Spinal cord (tissue), 10 donors: ENCODE results near the gene TSPAN18. TPM values are rescaled to one million over a fixed set of nuclear protein-coding genes. Genes with fewer than 3 reads are reported as not detected.

Experiments used
- DNase-seq, 6 donors: peaks; one replicate each; pipeline versions ENCODE4 v3.0.0 to v3.0.0-alpha.2; 2013 to 2015; ENCODE audit warnings: low spot score in 6 of 6, low read depth in 4 of 6
- H3K27ac ChIP-seq: one replicate; pipeline ENCODE4 v1.5.1; 2013; ENCODE audit warnings: low read depth, low read length, control low read depth
- H3K27me3 ChIP-seq: one replicate; pipeline ENCODE4 v1.6.1; 2013; ENCODE audit warnings: low read length; ENCODE audit not compliant: control insufficient read depth, insufficient read depth
- H3K36me3 ChIP-seq: one replicate; pipeline ENCODE4 v1.6.1; 2013; ENCODE audit warnings: low read length; ENCODE audit not compliant: control insufficient read depth, insufficient read depth
- H3K4me1 ChIP-seq: one replicate; pipeline ENCODE4 v1.6.1; 2013; ENCODE audit warnings: low read length; ENCODE audit not compliant: control insufficient read depth, insufficient read depth
- H3K4me3 ChIP-seq: one replicate; pipeline ENCODE4 v1.5.1; 2013; ENCODE audit warnings: low read depth, low read length, control low read depth
- H3K9me3 ChIP-seq: one replicate; pipeline ENCODE4 v1.6.1; 2013; ENCODE audit warnings: low read length; ENCODE audit not compliant: control insufficient read depth, insufficient read depth
- WGBS: methylation state at CpG from one replicate; pipeline ENCODE4 v1.1.5; 2013; ENCODE audit warnings: missing lambda C conversion rate; ENCODE audit not compliant: insufficient coverage; 5-methylcytosine and 5-hydroxymethylcytosine counted together
- polyA plus RNA-seq, 2 donors: library from polyadenylated mRNA; unstranded; fragments of 120-200 nt; gene quantifications; one replicate each; pipeline ENCODE4 v1.2.1, GENCODE V29; 2013; ENCODE audit not compliant: insufficient read length in 2 of 2
- total RNA-seq, 2 donors: library from RNA; depleted of rRNA in 1 of 2; stranded (reverse); fragments of 120-200 nt in 1 of 2; fragments of >200 nt in 1 of 2; gene quantifications; one replicate each; pipeline versions ENCODE4 v1.2.3 to v1.2.4, GENCODE V29; 2013 to 2014
- donor health status: healthy.

The TSPAN18 gene
- total and polyA plus RNA-seq, 4 donors: 23.3 to 87.2 (median 60.9) TPM

DNA sequence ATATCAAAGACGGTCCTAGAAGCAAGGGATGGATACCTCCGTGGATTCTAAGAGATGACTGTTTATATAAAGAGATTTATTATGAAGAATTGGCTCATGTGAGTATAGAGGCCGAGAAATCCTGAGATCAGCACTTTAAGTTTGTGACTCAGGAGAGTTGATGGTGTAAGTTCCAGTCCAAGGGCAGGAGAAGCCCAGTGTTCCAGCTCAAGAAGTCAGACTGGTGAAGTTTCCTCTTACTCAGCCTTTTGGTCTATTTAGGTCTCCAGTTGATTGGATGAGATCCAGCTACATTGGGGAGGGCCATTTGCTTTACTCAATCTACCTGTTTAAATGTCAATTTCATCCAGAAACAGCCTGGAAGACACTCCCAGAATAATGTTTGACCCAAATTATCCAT is 45.1 kb downstream of the TSPAN18 start:
- no peak overlapping the region for H3K4me3 ChIP-seq
- H3K9me3 ChIP-seq: no peaks in the 10 kb centered on the region
- no peak for DNase-seq
- H3K36me3 ChIP-seq: no peaks in the 10 kb centered on the region
- peaks cover 29% of the 10 kb centered on the region for H3K4me1 ChIP-seq
- H3K27me3 ChIP-seq: no peaks in the 10 kb centered on the region
- 84% methylated on average over 2 of the region's 3 CpGs for WGBS
- H3K27ac ChIP-seq: no peak overlapping the region

DNA sequence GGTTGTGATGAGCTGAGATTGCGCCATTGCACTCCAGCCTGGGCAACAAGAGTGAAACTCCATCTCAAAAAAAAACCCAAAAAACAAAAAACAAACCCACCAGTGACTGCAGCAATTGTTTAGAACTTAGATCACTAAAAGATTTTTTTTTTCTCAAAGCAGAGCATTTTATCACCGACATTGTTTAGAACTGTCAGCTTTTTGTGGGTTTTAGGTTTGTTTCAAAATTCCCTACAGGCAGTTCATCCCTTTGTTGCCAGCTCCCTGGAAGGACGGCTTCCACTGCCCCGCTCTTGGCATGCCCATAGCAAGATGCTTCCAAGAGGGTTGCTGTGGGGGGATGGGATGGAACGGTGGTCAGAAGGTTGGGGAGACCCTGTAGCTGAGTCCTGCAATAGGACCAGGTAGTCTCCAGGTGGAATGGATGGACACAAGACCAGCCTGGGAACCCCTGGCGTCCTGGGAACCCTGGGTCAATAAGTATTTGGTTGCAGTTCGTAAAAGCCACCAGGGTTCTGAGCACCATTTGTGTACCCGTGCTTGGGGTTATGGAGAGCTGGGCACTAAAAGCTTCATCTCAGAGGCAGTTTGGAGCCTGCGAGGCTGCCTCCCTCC is 46.7 kb downstream of the TSPAN18 start:
- Histone ChIP-seq H3K4me3 (no peak overlapping the region), H3K9me3 (no peaks in the 10 kb centered on the region), H3K4me1 (peaks cover 42% of the 10 kb centered on the region), H3K27me3 (no peaks in the 10 kb centered on the region), H3K36me3 (no peaks in the 10 kb centered on the region), H3K27ac (peak overlapping the region; percentile 61)
- no peak for DNase-seq
- 53% methylated on average over 4 of the region's 9 CpGs for WGBS

DNA sequence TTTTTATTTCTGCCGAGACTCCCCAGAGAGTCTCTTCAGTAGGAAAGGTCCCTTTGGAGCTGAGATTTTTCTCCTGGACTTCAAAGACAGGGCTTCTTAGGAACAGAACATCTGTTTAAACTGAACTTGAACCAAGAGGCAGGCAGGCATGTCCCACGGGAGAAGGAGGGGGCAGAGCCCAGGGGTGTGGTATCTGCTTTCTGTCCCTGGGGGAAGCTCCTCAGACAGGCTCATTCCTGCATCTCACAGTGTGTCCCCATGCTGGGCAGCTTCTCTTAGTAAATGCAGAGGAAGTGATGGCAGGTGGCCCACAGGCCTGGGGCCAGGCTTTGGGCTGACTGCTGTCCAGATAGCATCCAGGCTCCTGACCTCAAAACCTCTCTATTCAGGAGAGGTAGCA is 47.3 kb downstream of the TSPAN18 start:
- H3K4me1 ChIP-seq: peaks cover 48% of the 10 kb centered on the region
- no peaks in the 10 kb centered on the region for H3K36me3 ChIP-seq
- H3K9me3 ChIP-seq: no peaks in the 10 kb centered on the region
- WGBS: 20% methylated on average over 1 of the region's 2 CpGs
- H3K27ac ChIP-seq: peak overlapping the region; percentile 61
- no peaks in the 10 kb centered on the region for H3K27me3 ChIP-seq
- no peak overlapping the region for H3K4me3 ChIP-seq
- DNase-seq: no peak

DNA sequence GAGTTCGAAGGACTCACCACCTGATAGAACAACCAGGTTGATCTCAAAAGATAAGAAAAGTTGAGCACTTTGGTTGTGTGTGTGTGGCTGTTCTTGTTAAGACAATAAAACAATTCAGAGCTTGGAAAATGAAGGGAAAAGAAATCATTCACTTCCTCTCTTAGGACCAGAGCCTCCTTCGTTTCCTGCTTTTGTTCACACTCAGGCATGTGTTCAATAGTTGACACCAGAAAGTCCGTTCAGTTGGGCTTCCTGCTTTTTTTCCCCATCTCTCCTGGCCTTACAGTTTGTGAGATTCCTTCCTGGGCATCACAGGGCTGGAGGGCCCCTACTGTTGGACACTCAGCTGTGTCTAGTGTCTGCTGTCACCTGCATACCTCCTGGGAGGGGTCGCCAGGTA is 48.0 kb downstream of the TSPAN18 start:
- no peak for DNase-seq

DNA sequence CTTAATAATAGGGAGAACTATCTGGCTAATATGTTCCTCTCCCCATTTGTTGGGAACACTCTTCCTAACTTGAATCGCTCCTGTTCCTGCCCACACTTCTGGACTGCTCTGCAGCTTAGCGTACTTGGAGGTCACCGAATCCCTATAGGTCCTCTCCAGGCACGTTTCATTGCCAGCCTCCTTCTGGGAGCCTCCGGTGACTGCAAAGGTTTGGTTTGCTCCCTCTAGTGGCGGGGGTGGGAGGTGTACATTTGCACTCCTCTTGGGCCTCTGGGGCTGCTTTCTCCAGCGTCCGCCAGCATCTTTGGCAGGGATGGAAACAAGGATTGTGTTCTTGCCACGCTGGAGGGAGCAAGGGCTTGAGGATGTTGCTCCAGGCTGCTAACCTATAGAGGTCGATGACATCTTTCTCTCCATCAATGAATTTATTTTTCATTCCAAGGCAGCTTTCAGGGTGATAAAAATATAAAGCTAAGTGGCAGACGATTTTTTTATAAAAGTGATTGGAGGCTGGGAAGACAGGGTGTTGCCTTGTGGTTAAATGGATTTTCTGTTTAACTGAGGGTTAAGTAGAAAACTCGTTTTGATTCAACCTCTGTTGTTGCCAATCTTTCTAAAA is 48.7 kb downstream of the TSPAN18 start:
- H3K4me1 ChIP-seq: peaks cover 48% of the 10 kb centered on the region
- no peak overlapping the region for H3K27ac ChIP-seq
- H3K9me3 ChIP-seq: no peaks in the 10 kb centered on the region
- WGBS: 83% methylated on average over 3 of the region's 12 CpGs
- H3K4me3 ChIP-seq: no peak overlapping the region
- H3K36me3 ChIP-seq: peaks cover 3% of the 10 kb centered on the region
- H3K27me3 ChIP-seq: no peaks in the 10 kb centered on the region
- no peak for DNase-seq

More for the DNA sequence above, 48.0 kb downstream of the TSPAN18 start:
- H3K27ac ChIP-seq: peak overlapping the region; percentile 61
- H3K4me3 ChIP-seq: no peak overlapping the region
- no peaks in the 10 kb centered on the region for H3K9me3 ChIP-seq
- peaks cover 48% of the 10 kb centered on the region for H3K4me1 ChIP-seq
- 47% methylated on average over 3 of the region's 4 CpGs for WGBS
- no peaks in the 10 kb centered on the region for H3K27me3 ChIP-seq
- peaks cover under 1% of the 10 kb centered on the region for H3K36me3 ChIP-seq

DNA sequence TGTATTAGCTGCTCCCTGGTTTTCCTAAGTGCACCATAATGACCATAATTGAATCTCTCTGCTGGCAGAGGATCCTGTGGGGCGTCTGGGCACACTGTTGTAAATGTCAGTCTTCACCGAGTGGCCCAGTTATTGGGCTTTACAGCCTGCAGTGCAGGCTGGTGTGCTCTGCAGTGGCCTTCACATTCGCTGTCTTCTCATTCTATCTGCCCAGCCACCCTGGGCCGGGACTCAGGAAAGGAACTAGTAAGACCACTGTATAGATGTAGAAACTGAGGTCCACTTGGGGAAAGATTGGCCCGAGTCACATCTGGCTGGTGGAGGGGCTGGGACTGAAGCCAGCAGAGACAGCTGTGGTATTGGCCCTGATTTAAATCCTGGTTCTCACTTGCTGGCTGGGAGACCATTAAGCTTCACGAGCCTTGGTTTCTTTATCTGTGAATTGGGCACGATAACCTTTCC is 49.3 kb downstream of the TSPAN18 start:
- H3K36me3 ChIP-seq: peaks cover 3% of the 10 kb centered on the region
- H3K27ac ChIP-seq: peak overlapping the region; percentile 26
- peaks cover 51% of the 10 kb centered on the region for H3K4me1 ChIP-seq
- no peaks in the 10 kb centered on the region for H3K9me3 ChIP-seq
- WGBS: 45% methylated on average over 3 of the region's 7 CpGs
- H3K27me3 ChIP-seq: no peaks in the 10 kb centered on the region
- no peak for DNase-seq
- H3K4me3 ChIP-seq: no peak overlapping the region

DNA sequence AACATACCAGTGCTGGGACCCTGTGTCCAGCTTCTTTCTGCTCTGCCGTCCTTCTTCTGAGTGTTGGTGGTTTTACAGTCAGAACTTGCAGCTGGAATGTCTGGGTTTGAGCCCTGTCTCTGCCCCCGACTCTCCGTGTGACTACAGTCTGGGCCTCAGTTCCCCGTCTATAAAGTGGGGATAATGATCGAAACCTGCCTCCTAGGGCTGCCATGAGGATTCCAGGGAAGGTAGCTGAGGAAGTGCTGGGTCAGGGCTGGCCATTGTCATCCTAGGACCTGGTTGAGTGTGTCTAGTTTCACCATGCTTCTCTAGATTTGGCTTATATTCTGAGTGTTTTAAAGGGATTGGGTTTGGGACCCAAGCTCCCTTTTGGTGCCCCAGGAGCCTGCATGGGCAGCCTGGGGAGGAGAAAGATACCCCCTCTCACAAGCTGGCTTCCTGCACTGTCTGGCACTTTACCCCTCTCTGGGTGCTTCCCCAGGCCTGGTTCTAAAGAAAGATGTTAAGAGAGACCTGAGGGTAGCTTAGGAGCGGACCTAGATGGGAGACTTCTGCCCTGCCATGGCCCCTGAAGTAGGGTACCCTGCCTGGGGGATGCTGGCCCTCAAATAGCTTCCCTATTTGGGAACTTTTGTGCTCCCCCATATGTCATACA is 49.9 kb downstream of the TSPAN18 start:
- no peak for DNase-seq
- 94% methylated on average over 6 of the region's 6 CpGs for WGBS
- no peaks in the 10 kb centered on the region for H3K27me3 ChIP-seq
- peaks cover 55% of the 10 kb centered on the region for H3K4me1 ChIP-seq
- H3K27ac ChIP-seq: peak overlapping the region; percentile 49
- peaks cover 3% of the 10 kb centered on the region for H3K36me3 ChIP-seq
- H3K4me3 ChIP-seq: no peak overlapping the region
- H3K9me3 ChIP-seq: no peaks in the 10 kb centered on the region

DNA sequence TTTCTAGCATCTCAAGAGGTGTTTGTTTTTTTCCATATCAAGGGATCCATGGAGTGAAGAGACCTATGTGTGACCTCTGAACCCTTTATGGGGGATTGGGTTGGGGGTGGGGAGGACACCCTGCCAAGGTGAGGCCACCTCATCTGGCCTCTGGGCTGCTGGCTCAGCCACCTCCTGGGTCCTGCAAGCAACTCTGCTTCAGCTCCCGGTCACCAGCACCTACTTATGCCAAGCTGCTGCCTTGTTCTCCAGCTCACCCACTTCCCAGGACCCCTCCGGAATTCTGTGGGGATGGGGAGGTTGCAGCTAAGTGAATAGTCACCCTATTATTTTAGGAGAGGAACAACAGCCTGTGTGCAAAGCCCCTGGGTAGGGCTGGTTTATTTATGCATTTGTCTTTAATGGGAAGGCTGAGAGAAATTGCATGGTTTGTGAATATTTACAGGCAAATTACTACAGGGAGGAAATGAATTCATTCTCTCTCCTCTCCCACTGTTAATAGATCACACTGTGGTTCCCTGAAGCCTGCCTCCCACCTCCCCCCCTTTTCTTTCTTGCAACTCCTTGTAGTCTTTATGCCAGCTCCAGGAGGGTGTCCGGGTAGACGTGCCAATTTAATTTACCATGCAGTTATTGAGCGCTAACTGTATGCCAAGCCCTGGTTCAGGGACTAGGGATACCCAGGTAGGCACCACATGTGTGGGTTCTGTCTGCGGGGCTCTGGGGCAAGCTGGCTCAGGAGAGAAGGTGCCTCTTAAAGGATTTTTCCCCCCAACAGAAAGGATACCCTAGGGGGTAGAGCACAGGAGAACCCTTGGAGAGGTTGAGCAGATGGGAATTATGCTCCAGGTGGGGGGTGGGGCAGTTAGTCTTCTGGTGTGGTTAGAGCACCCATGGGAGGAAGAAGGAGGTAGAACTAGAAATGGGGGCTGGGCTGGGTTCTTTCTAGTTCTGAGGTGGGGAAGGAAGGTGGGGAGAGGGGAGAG is 50.7 kb downstream of the TSPAN18 start:
- peaks cover 55% of the 10 kb centered on the region for H3K4me1 ChIP-seq
- H3K9me3 ChIP-seq: no peaks in the 10 kb centered on the region
- peaks cover 3% of the 10 kb centered on the region for H3K36me3 ChIP-seq
- peak overlapping the region; percentile 49 for H3K27ac ChIP-seq
- peak in 1 of 6 donors; percentile 92 for DNase-seq
- no peak overlapping the region for H3K4me3 ChIP-seq
- WGBS: 36% methylated on average over 3 of the region's 6 CpGs
- H3K27me3 ChIP-seq: no peaks in the 10 kb centered on the region
